SU-DHL-6 (cell line): ENCODE measurements around the gene GNPTAB.

Experiments
- H2AFZ ChIP-seq: fragments of 200-600 bp; sonication (generic); 2 replicates; pipeline ENCODE4 v1.6.1; 2014; ENCODE audit warnings: low read depth, mild to moderate bottlenecking, moderate library complexity, mixed read lengths, antibody characterized with exemption, low read length; ENCODE audit not compliant: severe bottlenecking
- H3F3A ChIP-seq: fragments of 200-600 bp; shearing (Covaris generic); 2 replicates; pipeline ENCODE4 v1.6.0; 2016; ENCODE audit warnings: antibody characterized with exemption, mild to moderate bottlenecking; ENCODE audit not compliant: insufficient read depth
- H3K27ac ChIP-seq: fragments of 200-600 bp; sonication (generic); 2 replicates; pipeline ENCODE4 v1.5.1; 2016; ENCODE audit warnings: low read depth, mild to moderate bottlenecking, low read length, moderate library complexity, mixed read lengths
- H3K27me3 ChIP-seq: fragments of 200-600 bp; sonication (generic), shearing (Covaris generic); 2 replicates; pipeline ENCODE4 v1.6.0; 2014; ENCODE audit warnings: mild to moderate bottlenecking, low read length
- H3K36me3 ChIP-seq: fragments of 200-600 bp; sonication (generic); 2 replicates; pipeline ENCODE4 v1.6.1; 2014; ENCODE audit warnings: mild to moderate bottlenecking, low read length, mixed read lengths
- H3K4me2 ChIP-seq: fragments of 300-600, 200-600 bp; shearing (Covaris generic), sonication (generic); 2 replicates; pipeline ENCODE4 v1.6.0; 2014; ENCODE audit warnings: low read length, low read depth, mild to moderate bottlenecking; ENCODE audit not compliant: poor library complexity, severe bottlenecking
- H3K4me3 ChIP-seq: fragments of 200-600 bp; sonication (generic); 2 replicates; pipeline ENCODE4 v1.5.1; 2014; ENCODE audit warnings: antibody characterized with exemption, low read length, mild to moderate bottlenecking, mixed read lengths; ENCODE audit not compliant: insufficient read depth, poor library complexity, severe bottlenecking
- H3K79me2 ChIP-seq: fragments of 200-600 bp; sonication (generic); 2 replicates; pipeline ENCODE4 v1.6.1; 2014; ENCODE audit warnings: mild to moderate bottlenecking, low read length, moderate library complexity; ENCODE audit not compliant: insufficient read depth
- H3K9ac ChIP-seq: fragments of 200-600 bp; sonication (generic); 2 replicates; pipeline ENCODE4 v1.7.0; 2014; ENCODE audit warnings: mild to moderate bottlenecking, low read length
- H3K9me2 ChIP-seq: fragments of 200-600 bp; sonication (generic); replicated peaks from 2 replicates; pipeline ENCODE4 v1.6.1; 2014; ENCODE audit warnings: low read length; ENCODE audit not compliant: insufficient read depth
- H3K9me3 ChIP-seq: fragments of 200-600 bp; sonication (generic); 2 replicates; pipeline ENCODE4 v1.6.1; 2014; ENCODE audit warnings: low read length, mixed read lengths; ENCODE audit not compliant: insufficient read depth
- H4K20me1 ChIP-seq: fragments of 200-600 bp; sonication (generic); 2 replicates; pipeline ENCODE4 v1.6.1; 2014; ENCODE audit warnings: low read depth, mild to moderate bottlenecking, antibody characterized with exemption, low read length, moderate library complexity, mixed read lengths
- EZH2phosphoT487 ChIP-seq: fragments of 200-600 bp; sonication (generic), shearing (Covaris generic); conservative IDR thresholded peaks from 2 replicates; pipeline ENCODE4 v1.6.1; 2018; ENCODE audit warnings: mild to moderate bottlenecking, antibody characterized with exemption, low read length, moderate library complexity, mixed read lengths
- TF ChIP-seq, protein P1 (sequence below): fragments of 200-600 bp; sonication (generic); IDR thresholded peaks from one replicate; pipeline ENCODE4 v1.5.1; 2017; ENCODE audit warnings: antibody characterized with exemption, mild to moderate bottlenecking, low read length, moderate library complexity; ENCODE audit not compliant: insufficient read depth, poor library complexity, severe bottlenecking

The GNPTAB gene

DNA sequence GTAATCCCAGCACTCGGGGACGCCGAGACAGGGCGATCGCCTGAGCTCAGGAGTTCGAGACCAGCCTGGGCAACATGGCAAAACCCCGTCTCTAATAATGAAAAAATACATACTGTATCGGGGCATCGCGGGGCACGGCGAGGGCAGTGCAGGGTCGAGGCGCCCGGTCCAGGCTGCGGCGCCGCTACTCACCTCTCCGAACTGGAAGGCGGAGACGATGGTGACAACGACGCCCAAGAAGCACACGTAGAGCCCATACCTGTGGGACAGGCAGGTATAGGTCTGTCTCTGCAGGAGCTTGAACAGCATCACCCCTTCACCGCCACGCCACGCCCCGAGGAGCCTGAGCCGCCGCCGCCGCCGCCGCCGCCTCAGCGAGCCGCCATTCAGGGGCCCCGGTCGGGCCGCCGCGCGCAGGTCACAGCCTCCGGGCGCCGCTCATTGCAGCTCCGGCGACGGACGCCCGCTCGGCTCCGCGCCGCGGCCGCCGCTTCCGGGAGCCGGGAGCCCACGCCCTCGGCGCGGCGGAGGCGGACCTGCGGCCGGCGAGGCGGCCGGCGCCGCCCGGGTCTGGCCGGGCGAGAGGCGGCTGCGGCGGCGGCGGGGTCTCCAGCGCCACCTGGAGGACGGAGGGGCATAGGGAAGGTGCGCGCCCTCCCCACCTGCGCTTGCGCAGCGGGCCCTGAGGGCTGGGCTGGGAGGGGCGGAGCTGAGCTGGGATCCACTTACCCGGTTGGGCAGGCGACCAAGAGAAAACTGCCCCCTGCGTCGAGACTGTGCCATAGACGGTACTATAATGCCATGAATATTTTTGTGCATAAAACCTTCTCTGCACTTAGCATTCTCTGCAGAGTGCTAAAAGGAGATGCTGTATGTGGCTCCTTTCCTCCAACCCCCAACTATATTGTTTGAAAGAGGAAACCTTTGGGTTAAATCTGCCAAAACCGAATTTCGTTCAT lies at the start of gene GNPTAB:
GNPTAB (minus strand) TSS at position 593 of the 959 bp plus-strand sequence; CDS start at position 309, 284 bp downstream.
- Histone ChIP-seq H2AFZ (peak within 1 kb of the TSS; percentile 93), H3K27me3 (no peaks in the 10 kb centered on the region), H3F3A (peaks cover 8% of the 10 kb centered on the region; the same call in 1 of the 2 replicates), H3K4me2 (peak within 1 kb of the TSS; percentile 64), H3K9me3 (no peaks in the 10 kb centered on the region), H4K20me1 (no peaks in the 10 kb centered on the region), H3K27ac (peak within 1 kb of the TSS; percentile 28), H3K4me3 (peak within 1 kb of the TSS; percentile 91), H3K36me3 (no peaks in the 10 kb centered on the region), H3K79me2 (peaks cover 20% of the 10 kb centered on the region; the same call in 1 of the 2 replicates), H3K9me2 (no peaks in the 10 kb centered on the region), H3K9ac (peak within 1 kb of the TSS; percentile 73)
- TF ChIP-seq, protein P1, sequence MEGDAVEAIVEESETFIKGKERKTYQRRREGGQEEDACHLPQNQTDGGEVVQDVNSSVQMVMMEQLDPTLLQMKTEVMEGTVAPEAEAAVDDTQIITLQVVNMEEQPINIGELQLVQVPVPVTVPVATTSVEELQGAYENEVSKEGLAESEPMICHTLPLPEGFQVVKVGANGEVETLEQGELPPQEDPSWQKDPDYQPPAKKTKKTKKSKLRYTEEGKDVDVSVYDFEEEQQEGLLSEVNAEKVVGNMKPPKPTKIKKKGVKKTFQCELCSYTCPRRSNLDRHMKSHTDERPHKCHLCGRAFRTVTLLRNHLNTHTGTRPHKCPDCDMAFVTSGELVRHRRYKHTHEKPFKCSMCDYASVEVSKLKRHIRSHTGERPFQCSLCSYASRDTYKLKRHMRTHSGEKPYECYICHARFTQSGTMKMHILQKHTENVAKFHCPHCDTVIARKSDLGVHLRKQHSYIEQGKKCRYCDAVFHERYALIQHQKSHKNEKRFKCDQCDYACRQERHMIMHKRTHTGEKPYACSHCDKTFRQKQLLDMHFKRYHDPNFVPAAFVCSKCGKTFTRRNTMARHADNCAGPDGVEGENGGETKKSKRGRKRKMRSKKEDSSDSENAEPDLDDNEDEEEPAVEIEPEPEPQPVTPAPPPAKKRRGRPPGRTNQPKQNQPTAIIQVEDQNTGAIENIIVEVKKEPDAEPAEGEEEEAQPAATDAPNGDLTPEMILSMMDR: peak; percentile 52
- TF ChIP-seq EZH2phosphoT487: no peak

DNA sequence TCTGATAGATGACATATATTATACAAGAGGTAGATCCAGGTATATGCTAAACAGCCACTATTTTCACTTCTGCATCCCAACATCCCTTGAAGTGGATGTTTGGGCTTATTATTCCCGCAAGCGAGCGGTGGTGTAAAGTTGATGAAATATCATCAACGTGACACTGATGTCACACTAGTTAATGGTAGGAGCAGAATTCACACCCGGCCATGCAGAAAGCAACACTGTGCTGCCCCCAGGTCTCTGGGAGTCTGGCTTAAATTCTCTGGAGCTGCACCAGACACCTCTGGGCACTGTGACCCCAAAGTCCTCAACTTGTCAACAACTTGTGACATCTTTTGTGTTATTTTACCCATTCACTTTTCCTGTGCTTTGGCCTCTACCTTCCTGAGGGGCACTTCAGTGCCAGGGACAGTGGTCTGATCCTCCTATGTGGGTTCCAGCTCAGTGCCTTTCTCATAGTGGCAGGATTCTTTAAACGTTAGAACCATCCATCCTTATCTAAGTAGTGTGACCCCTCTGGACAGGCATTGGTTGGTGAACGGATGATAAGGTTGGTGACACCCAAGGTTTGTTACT lies 47.6 kb upstream of the GNPTAB start:
- Histone ChIP-seq H3K27me3 (no peaks in the 10 kb centered on the region), H3K36me3 (no peaks in the 10 kb centered on the region), H3F3A (no peaks in the 10 kb centered on the region), H3K4me3 (no peak overlapping the region), H3K9ac (no peak overlapping the region), H3K27ac (no peak overlapping the region), H3K9me3 (no peaks in the 10 kb centered on the region), H3K4me2 (peak overlapping the region; percentile 66), H2AFZ (no peak overlapping the region), H4K20me1 (no peaks in the 10 kb centered on the region), H3K79me2 (no peaks in the 10 kb centered on the region), H3K9me2 (no peaks in the 10 kb centered on the region)
- TF ChIP-seq, protein P1: no peak
- TF ChIP-seq EZH2phosphoT487: no peak

DNA sequence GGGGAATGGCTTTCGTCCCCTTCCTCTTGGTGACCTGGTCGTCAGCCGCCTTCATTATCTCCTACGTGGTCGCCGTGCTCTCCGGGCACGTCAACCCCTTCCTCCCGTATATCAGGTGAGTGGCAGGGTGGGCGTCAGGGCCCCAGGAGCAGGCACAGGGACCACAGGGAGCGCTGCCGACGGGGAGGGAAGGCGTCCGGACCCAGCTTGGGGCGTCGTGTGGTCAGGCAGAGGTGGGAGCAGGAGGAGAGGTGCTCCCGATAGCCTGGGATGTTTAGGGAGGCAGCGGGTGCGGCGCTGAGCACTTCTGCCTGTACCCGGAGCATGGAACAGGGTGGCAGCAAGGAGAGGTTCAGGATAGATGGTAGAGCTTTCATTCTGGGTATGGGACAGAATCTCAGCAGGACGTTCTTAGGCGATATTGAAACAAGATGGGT lies 47.1 kb upstream of the GNPTAB start:
- H4K20me1 ChIP-seq: no peaks in the 10 kb centered on the region
- peak overlapping the region; percentile 58 for H3K9ac ChIP-seq
- peak overlapping the region; percentile 71 for H3K4me3 ChIP-seq
- H3K27ac ChIP-seq: no peak overlapping the region
- no peaks in the 10 kb centered on the region for H3K27me3 ChIP-seq
- peak overlapping the region; percentile 66 for H3K4me2 ChIP-seq
- no peaks in the 10 kb centered on the region for H3F3A ChIP-seq
- H3K9me2 ChIP-seq: no peaks in the 10 kb centered on the region
- H2AFZ ChIP-seq: peak overlapping the region; percentile 92
- no peaks in the 10 kb centered on the region for H3K36me3 ChIP-seq
- no peak for TF ChIP-seq EZH2phosphoT487
- TF ChIP-seq, protein P1: no peak
- H3K9me3 ChIP-seq: no peaks in the 10 kb centered on the region
- no peaks in the 10 kb centered on the region for H3K79me2 ChIP-seq
